Measurements from ENCODE around the gene IGSF5.

The IGSF5 gene

DNA sequence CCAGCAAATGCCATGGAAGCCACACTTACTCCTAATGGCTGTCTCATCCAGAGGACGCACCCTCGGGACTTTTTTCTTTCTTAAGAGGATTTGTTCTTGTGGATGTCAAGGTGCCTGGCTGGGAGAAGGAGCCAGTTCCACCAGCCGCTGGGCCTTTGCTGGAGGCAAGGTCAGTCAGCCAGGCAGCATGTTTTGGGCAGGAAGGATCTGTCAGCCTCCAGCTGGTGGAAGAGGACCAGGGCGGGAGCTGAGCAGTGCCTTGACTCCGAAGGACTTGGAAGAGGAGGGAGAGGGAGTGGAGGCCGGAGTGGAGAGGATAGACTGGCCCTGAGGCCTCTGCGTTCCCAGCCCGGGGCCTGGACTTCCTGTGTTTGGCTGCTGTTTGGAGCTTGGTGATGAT, 5.7 kb downstream of the IGSF5 start:
- DNase-seq (ENCODE audit: low spot score): no peak
- H3K4me1 ChIP-seq (ENCODE audit: insufficient read depth, poor library complexity, severe bottlenecking): no peaks in the 10 kb centered on the region
- TF ChIP-seq, protein P1, sequence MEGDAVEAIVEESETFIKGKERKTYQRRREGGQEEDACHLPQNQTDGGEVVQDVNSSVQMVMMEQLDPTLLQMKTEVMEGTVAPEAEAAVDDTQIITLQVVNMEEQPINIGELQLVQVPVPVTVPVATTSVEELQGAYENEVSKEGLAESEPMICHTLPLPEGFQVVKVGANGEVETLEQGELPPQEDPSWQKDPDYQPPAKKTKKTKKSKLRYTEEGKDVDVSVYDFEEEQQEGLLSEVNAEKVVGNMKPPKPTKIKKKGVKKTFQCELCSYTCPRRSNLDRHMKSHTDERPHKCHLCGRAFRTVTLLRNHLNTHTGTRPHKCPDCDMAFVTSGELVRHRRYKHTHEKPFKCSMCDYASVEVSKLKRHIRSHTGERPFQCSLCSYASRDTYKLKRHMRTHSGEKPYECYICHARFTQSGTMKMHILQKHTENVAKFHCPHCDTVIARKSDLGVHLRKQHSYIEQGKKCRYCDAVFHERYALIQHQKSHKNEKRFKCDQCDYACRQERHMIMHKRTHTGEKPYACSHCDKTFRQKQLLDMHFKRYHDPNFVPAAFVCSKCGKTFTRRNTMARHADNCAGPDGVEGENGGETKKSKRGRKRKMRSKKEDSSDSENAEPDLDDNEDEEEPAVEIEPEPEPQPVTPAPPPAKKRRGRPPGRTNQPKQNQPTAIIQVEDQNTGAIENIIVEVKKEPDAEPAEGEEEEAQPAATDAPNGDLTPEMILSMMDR (IDR thresholded peaks at IDR 0.05; ENCODE audit: poor library complexity, severe bottlenecking): no peak
- H3K27me3 ChIP-seq (ENCODE audit: insufficient read depth, poor library complexity, severe bottlenecking): no peaks in the 10 kb centered on the region
- H3K36me3 ChIP-seq (ENCODE audit: low read depth): no peaks in the 10 kb centered on the region
- no peaks in the 10 kb centered on the region for H3K9me3 ChIP-seq (ENCODE audit: severe bottlenecking)
- H3K27ac ChIP-seq (ENCODE audit: poor library complexity, severe bottlenecking): no peak overlapping the region
- no peak overlapping the region for H3K4me3 ChIP-seq (ENCODE audit: severe bottlenecking)
- no peak for ATAC-seq (ENCODE audit: low read depth)

DNA sequence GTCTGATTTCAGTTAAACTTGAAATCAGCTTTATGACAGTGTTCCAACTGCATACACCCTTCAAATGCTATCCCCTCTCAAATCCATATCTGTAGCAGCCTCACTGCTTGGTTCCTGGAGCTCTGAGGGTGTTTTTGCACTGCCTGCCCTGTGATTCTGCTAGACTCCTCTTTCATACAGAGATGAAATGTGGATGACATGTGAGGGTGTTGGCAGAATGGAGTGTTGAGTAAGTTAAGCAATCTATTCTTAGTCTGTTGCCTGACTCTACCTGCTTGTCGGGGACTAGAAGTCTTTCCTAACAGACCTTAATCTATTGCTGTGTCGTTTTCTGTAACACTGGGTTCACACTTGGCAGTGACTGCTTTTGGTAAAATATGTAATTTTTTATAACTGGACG, 9.8 kb downstream of the IGSF5 start:
- no peaks in the 10 kb centered on the region for H3K27me3 ChIP-seq (ENCODE audit: insufficient read depth, poor library complexity, severe bottlenecking)
- no peak overlapping the region for H3K4me3 ChIP-seq (ENCODE audit: severe bottlenecking)
- ATAC-seq (ENCODE audit: low read depth) (no peak), DNase-seq (ENCODE audit: low spot score) (no peak)
- TF ChIP-seq, protein P1 (IDR thresholded peaks at IDR 0.05; ENCODE audit: poor library complexity, severe bottlenecking): no peak
- no peak overlapping the region for H3K27ac ChIP-seq (ENCODE audit: poor library complexity, severe bottlenecking)
- no peaks in the 10 kb centered on the region for H3K36me3 ChIP-seq (ENCODE audit: low read depth)
- no peaks in the 10 kb centered on the region for H3K4me1 ChIP-seq (ENCODE audit: insufficient read depth, poor library complexity, severe bottlenecking)
- no peaks in the 10 kb centered on the region for H3K9me3 ChIP-seq (ENCODE audit: severe bottlenecking)

DNA sequence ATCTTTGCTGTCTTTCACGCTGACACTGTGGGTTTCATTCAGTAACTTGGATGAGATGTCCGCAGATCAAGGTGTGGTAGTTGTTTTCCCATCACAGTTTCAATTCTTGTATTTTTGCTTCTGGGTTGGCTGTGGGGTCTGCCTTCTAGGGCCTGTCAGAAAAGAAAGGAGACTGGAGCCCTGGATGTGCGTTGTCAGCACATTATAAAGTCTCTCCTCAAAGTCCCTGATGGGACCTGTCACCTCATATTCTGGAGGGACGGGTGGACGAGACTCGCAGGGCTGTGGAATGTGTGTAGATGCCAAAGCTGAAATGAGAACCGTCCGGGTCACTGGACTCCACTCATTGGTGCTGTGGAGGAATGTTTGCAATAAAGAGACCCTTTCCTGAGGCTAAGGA, 11.3 kb downstream of the IGSF5 start:
- no peak overlapping the region for H3K27ac ChIP-seq (ENCODE audit: poor library complexity, severe bottlenecking)
- TF ChIP-seq, protein P1 (IDR thresholded peaks at IDR 0.05; ENCODE audit: poor library complexity, severe bottlenecking): no peak
- no peak overlapping the region for H3K4me3 ChIP-seq (ENCODE audit: severe bottlenecking)
- H3K4me1 ChIP-seq (ENCODE audit: insufficient read depth, poor library complexity, severe bottlenecking): no peaks in the 10 kb centered on the region
- no peaks in the 10 kb centered on the region for H3K36me3 ChIP-seq (ENCODE audit: low read depth)
- no peaks in the 10 kb centered on the region for H3K9me3 ChIP-seq (ENCODE audit: severe bottlenecking)
- no peaks in the 10 kb centered on the region for H3K27me3 ChIP-seq (ENCODE audit: insufficient read depth, poor library complexity, severe bottlenecking)
- ATAC-seq (ENCODE audit: low read depth) (no peak), DNase-seq (ENCODE audit: low spot score) (no peak)

DNA sequence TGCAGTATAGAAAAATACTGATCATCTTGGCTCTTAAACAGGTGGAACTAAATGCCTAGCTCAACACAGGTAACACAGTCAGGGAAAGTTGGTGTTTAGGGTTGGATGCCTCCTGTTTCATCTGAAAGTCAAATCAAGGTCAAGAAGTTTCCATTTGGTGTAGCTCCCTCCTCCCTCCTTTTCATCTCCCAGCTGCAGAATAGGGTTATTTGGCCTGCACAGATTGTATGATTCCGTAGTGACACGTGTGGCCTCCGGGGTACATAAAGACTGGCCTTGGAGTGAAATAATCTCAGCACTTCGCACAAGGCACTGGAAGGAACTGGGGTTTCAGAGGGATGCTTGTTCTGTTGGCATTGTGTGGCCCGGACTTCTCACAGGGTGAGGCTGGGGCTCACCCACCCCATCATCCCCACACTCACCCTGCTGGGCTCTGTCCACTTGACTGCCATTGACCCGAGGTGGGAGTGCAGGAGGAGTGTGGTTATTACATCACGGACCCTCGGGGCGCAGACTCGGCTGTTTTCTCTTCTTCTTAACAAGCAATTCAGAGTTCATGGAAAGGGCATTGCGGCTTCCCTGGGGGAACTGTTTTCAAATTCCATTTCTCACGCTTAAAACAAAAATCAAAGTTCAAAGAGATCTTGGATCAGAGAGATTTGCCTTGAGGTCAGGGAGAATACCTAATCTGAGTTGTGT, 18.4 kb downstream of the IGSF5 start:
- TF ChIP-seq, protein P1 (IDR thresholded peaks at IDR 0.05; ENCODE audit: poor library complexity, severe bottlenecking): no peak
- ATAC-seq (ENCODE audit: low read depth): no peak

DNA sequence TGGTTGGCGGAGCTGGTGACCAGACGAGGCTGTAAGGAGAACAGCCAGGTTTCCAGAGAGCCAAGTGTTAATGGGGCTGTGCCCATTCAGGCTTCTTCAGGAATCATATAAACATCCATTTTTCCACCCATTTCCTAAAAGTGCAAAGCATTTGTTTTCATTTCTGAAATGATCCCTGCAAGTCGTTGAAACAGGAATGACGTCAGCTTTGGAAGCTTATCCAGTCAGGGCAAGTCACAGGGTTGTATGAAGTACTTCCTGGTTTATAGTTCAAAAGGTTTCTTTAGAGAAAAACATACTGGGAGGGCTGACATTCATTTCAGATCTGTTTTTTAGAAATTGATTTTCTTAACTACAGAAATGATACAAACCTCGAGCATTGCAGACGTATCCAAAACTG, 29.2 kb downstream of the IGSF5 start:
- TF ChIP-seq, protein P1 (IDR thresholded peaks at IDR 0.05; ENCODE audit: poor library complexity, severe bottlenecking): no peak
- no peaks in the 10 kb centered on the region for H3K36me3 ChIP-seq (ENCODE audit: low read depth)
- H3K9me3 ChIP-seq (ENCODE audit: severe bottlenecking): no peaks in the 10 kb centered on the region
- no peaks in the 10 kb centered on the region for H3K27me3 ChIP-seq (ENCODE audit: insufficient read depth, poor library complexity, severe bottlenecking)
- H3K4me3 ChIP-seq (ENCODE audit: severe bottlenecking): no peak overlapping the region
- H3K27ac ChIP-seq (ENCODE audit: poor library complexity, severe bottlenecking): no peak overlapping the region
- ATAC-seq (ENCODE audit: low read depth) (no peak), DNase-seq (ENCODE audit: low spot score) (no peak)
- no peaks in the 10 kb centered on the region for H3K4me1 ChIP-seq (ENCODE audit: insufficient read depth, poor library complexity, severe bottlenecking)

More for the DNA sequence above, 18.4 kb downstream of the IGSF5 start:
- no peak overlapping the region for H3K27ac ChIP-seq (ENCODE audit: poor library complexity, severe bottlenecking)
- H3K27me3 ChIP-seq (ENCODE audit: insufficient read depth, poor library complexity, severe bottlenecking): no peaks in the 10 kb centered on the region
- no peaks in the 10 kb centered on the region for H3K9me3 ChIP-seq (ENCODE audit: severe bottlenecking)
- no peak for DNase-seq (ENCODE audit: low spot score)
- no peaks in the 10 kb centered on the region for H3K36me3 ChIP-seq (ENCODE audit: low read depth)
- no peak overlapping the region for H3K4me3 ChIP-seq (ENCODE audit: severe bottlenecking)
- no peaks in the 10 kb centered on the region for H3K4me1 ChIP-seq (ENCODE audit: insufficient read depth, poor library complexity, severe bottlenecking)

All from RWPE2 (cell line).